HCT116 (cell line): ENCODE data around the gene TMEM134. TPM values are rescaled to one million over a fixed set of nuclear protein-coding genes. Genes with fewer than 3 reads are reported as not detected.

Experiments
- ATAC-seq: fragments of 200-7000 bp; cut with Tn5 transposase; 2 replicates; pipeline ENCODE4 v1.9.1; 2020; ENCODE audit warnings: mild to moderate bottlenecking, moderate library complexity
- BruUV-seq: library from RNA; stranded (reverse); fragments of 400-500 nt; replicated peaks from 2 replicates; lab custom pipeline; 2021; lab: Mats Ljungman, UMichigan
- CTCF ChIA-PET: fragments of 300-600 bp; sonication (Branson Sonifier 250); formaldehyde crosslinking; loops from one replicate; lab custom pipeline; 2021; ENCODE audit warnings: antibody characterized with exemption; lab: Charles Lee
- POLR2A ChIA-PET: fragments of 300-600, 350-600 bp; sonication (Branson Sonifier 250); formaldehyde crosslinking; loops from one replicate; lab custom pipeline; 2021; ENCODE audit warnings: antibody characterized with exemption; lab: Charles Lee
- RAD21 ChIA-PET, 2 experiments: fragments of 300-600 bp; sonication (Branson Sonifier 250); formaldehyde crosslinking; loops; one replicate each; lab custom pipeline; 2023; ENCODE audit warnings: low total read pairs in 2 of 2; ENCODE audit not compliant: uncharacterized antibody in 2 of 2, unreplicated experiment in 2 of 2, low non-redundant PET in 1 of 2; lab: Charles Lee
- DNase-seq: peaks from one replicate; pipeline ENCODE4 v3.0.0-alpha.2; 2010; ENCODE audit warnings: low read depth, low spot score
- H2AFZ ChIP-seq: fragments of 200-600 bp; shearing (Covaris generic), sonication (generic); 2 replicates; pipeline ENCODE4 v1.6.1; 2017; ENCODE audit warnings: low read depth, mixed run types, mixed read lengths, antibody characterized with exemption, low read length; ENCODE audit not compliant: poor library complexity, severe bottlenecking
- H3K27ac ChIP-seq: 2 replicates; pipeline ENCODE4 v1.5.1; 2012; ENCODE audit warnings: low read depth, low read length
- H3K27me3 ChIP-seq: fragments of 200-600 bp; sonication (generic); 2 replicates; pipeline ENCODE4 v1.6.1; 2016; ENCODE audit warnings: mixed run types, low read length, mixed read lengths; ENCODE audit not compliant: insufficient read depth
- H3K36me3 ChIP-seq, 2 experiments: fragments of 200-500 bp in 1 of 2; fragments of 200-600 bp in 1 of 2; sonication (Bioruptor generic) in 1 of 2; sonication (generic) in 1 of 2; 2 replicates each; pipeline versions ENCODE4 v1.5.1 to v1.6.1; 2014 to 2016; ENCODE audit warnings: low read length in 2 of 2, inconsistent platforms in 1 of 2, mixed read lengths in 1 of 2, mixed run types in 1 of 2; ENCODE audit not compliant: insufficient read depth in 2 of 2, control insufficient read depth in 1 of 2
- H3K4me1 ChIP-seq, 2 experiments: fragments of 200-600 bp in 1 of 2; sonication (generic) in 1 of 2; 2 replicates each; pipeline versions ENCODE4 v1.5.1 to v1.6.1; 2012 to 2017; ENCODE audit warnings: low read length in 2 of 2, inconsistent platforms in 1 of 2, mild to moderate bottlenecking in 1 of 2, mixed read lengths in 1 of 2, mixed run types in 1 of 2, moderate library complexity in 1 of 2; ENCODE audit not compliant: insufficient read depth in 2 of 2, control insufficient read depth in 1 of 2
- H3K4me2 ChIP-seq: fragments of 200-600 bp; sonication (generic); 2 replicates; pipeline ENCODE4 v1.6.1; 2017; ENCODE audit warnings: mixed run types, low read length, mixed read lengths
- H3K4me3 ChIP-seq, 2 experiments: fragments of 200-600 bp in 1 of 2; sonication (generic) in 1 of 2; replicated peaks in 1 of 2; 2 replicates each; pipeline ENCODE4 v1.5.1; 2011 to 2016; ENCODE audit warnings: low read length in 2 of 2, control low read depth in 1 of 2, low read depth in 1 of 2, mild to moderate bottlenecking in 1 of 2, mixed read lengths in 1 of 2, mixed run types in 1 of 2
- H3K79me2 ChIP-seq: fragments of 200-600 bp; sonication (generic); 2 replicates; pipeline ENCODE4 v1.6.1; 2017; ENCODE audit warnings: mild to moderate bottlenecking, mixed run types, low read length, moderate library complexity, mixed read lengths; ENCODE audit not compliant: insufficient read depth
- H3K9ac ChIP-seq: fragments of 200-600 bp; sonication (generic); 2 replicates; pipeline ENCODE4 v1.6.1; 2016; ENCODE audit warnings: low read length, mixed read lengths
- H3K9me2 ChIP-seq: fragments of 200-600 bp; sonication (generic), shearing (Covaris generic); 2 replicates; pipeline ENCODE4 v1.6.1; 2017; ENCODE audit warnings: mixed run types, mild to moderate bottlenecking, moderate library complexity; ENCODE audit not compliant: insufficient read depth
- H3K9me3 ChIP-seq, 2 experiments: fragments of 200-500 bp in 1 of 2; fragments of 200-600 bp in 1 of 2; sonication (Bioruptor generic) in 1 of 2; sonication (generic) in 1 of 2; 2 replicates each; pipeline ENCODE4 v1.6.1; 2014 to 2017; ENCODE audit warnings: low read length in 2 of 2, mixed read lengths in 2 of 2, inconsistent platforms in 1 of 2, low read depth in 1 of 2, mild to moderate bottlenecking in 1 of 2, mixed run types in 1 of 2, moderate library complexity in 1 of 2; ENCODE audit not compliant: control insufficient read depth in 1 of 2, insufficient read depth in 1 of 2
- H4K20me1 ChIP-seq: fragments of 200-600 bp; sonication (generic), shearing (Covaris generic); 2 replicates; pipeline ENCODE4 v1.6.1; 2017; ENCODE audit warnings: mixed run types, mild to moderate bottlenecking, moderate library complexity; ENCODE audit not compliant: insufficient read depth
- CBX3 ChIP-seq: IDR thresholded peaks from 2 replicates; pipeline ENCODE4 v1.6.1; 2012; ENCODE audit warnings: low read depth
- ELF1 ChIP-seq: IDR thresholded peaks from 2 replicates; pipeline ENCODE4 v1.6.1; 2012; ENCODE audit warnings: low read depth, borderline replicate concordance
- FOSL1 ChIP-seq: IDR thresholded peaks from 2 replicates; pipeline ENCODE4 v1.6.1; 2012; ENCODE audit warnings: low read depth
- POLR2AphosphoS5 ChIP-seq: IDR thresholded peaks from 2 replicates; pipeline ENCODE4 v1.6.1; 2011; ENCODE audit warnings: mild to moderate bottlenecking, low read depth, low read length, moderate library complexity
- RAD21 ChIP-seq: IDR thresholded peaks from 2 replicates; pipeline ENCODE4 v1.6.1; 2012; ENCODE audit warnings: low read depth, mild to moderate bottlenecking
- SIN3A ChIP-seq: IDR thresholded peaks from 2 replicates; pipeline ENCODE4 v1.6.1; 2012; ENCODE audit warnings: low read depth
- SP1 ChIP-seq: IDR thresholded peaks from 2 replicates; pipeline ENCODE4 v1.6.1; 2012; ENCODE audit warnings: low read depth
- YY1 ChIP-seq: IDR thresholded peaks from 2 replicates; pipeline ENCODE4 v1.6.1; 2011; ENCODE audit warnings: low read length, low read depth, moderate library complexity, mild to moderate bottlenecking; ENCODE audit not compliant: insufficient replicate concordance; ENCODE audit errors: extremely low read depth
- ZNF274 ChIP-seq: fragments of 200-500 bp; sonication (Bioruptor generic); IDR thresholded peaks from 2 replicates; pipeline ENCODE4 v1.6.1; 2014; ENCODE audit warnings: mild to moderate bottlenecking, low read depth, low read length, inconsistent platforms
- intact Hi-C: fragments of 100-400 bp; cut with micrococcal nuclease; formaldehyde crosslinking; loops from 2 replicates; pipeline ENCODE4 v1.10.0; 2022
- total RNA-seq: library from RNA; stranded (reverse); gene quantifications from one replicate; pipeline ENCODE4 v1.2.1, GENCODE V29; 2021; ENCODE audit not compliant: unreplicated experiment
- TF ChIP-seq, protein P1 (sequence below): IDR thresholded peaks from 2 replicates; pipeline ENCODE4 v1.6.1; 2012; ENCODE audit warnings: low read depth

TMEM134 gene
- total RNA-seq, 1 experiment from 2014 or later, result 44.2 TPM

DNA sequence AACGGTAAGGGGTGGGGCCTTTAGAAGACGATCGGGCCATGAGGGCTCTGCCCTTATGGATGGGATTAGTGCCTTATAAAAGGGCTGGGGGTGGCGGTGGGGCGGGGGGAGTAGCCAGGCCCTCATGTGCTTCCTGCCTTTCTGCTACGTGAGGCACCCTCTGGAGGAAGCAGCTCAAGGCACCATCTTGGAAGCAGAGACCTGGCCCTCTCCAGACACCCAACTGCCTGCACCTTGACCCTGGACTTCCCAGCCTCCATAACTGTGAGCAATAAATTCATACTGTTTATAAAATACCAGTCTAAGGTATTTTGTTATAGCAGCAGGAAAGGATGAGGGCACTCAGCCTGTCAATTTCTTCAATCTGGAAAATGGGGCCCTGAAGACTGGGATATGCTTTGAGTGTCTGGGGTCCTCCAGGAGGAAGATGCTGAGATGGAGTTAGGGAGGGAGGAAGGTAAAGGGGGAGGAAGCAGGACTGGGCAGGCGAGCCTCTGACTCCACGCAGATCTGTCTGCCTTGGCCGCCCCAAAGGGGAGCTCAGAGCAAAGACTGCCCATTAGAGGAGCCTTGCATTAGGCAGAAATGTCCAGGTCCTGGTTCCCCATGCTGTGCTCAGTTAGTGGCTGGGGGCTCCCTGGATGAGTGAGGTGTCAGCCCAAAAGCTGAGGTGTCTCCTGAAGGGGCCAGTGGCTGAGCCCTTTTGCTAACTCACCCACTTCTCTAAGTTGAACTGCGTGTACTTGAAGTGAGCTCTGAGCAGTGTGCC, 48.9 kb upstream of the TMEM134 start:
- no peak for TF ChIP-seq RAD21
- no peak for TF ChIP-seq ZNF274
- TF ChIP-seq CBX3, result no peak
- Histone ChIP-seq H3K9me3 (no peaks in the 10 kb centered on the region), H3K9me2 (no peaks in the 10 kb centered on the region), H2AFZ (no peak overlapping the region), H3K4me1 (no peaks in the 10 kb centered on the region), H3K27me3 (no peaks in the 10 kb centered on the region), H3K79me2 (no peaks in the 10 kb centered on the region), H3K9ac (no peak overlapping the region), H3K4me3 (no peak overlapping the region), H3K36me3 (no peaks in the 10 kb centered on the region), H3K27ac (no peak overlapping the region), H3K4me2 (no peak overlapping the region), H4K20me1 (no peaks in the 10 kb centered on the region)
- DNase-seq, result no peak
- no peak for ATAC-seq
- RAD21 ChIA-PET, result no interaction called here
- BruUV-seq, result no TSS peak
- intact Hi-C loops, result no loop called here
- CTCF ChIA-PET, result interaction anchor here (0.7 kb wide), 1 partner anchor 339 kb away, joined by 4 read pairs; no protein-coding TSS in a partner anchor
- POLR2A ChIA-PET, result no interaction called here

DNA sequence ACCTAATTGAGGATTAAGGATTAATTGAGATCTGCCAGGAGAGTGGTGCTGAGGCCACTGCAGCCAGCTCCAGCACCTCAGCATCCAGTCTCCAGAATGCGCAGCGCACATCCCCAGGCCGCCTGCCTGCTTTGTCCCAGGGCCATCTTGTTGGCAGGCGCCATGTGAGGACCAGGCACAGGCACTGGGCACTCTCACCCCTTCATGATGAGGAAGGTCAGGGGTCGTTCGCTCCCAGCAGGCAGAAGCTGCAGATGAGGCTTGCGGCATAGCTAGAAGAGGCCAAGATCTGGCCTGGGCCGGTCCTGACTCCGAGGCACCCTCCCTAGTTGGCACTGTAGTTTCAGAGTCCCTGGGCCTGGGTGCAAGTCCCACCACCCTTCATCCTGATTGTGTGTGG, 47.8 kb upstream of the TMEM134 start:
- ChIA-PET POLR2A (no interaction called here), CTCF (no interaction called here), RAD21 (no interaction called here)
- H3K27me3 ChIP-seq, result no peaks in the 10 kb centered on the region
- H3K9me3 ChIP-seq, result no peaks in the 10 kb centered on the region
- H3K4me3 ChIP-seq, result no peak overlapping the region
- no peaks in the 10 kb centered on the region for H3K79me2 ChIP-seq
- TF ChIP-seq FOSL1, result no peak
- TF ChIP-seq RAD21, result no peak
- TF ChIP-seq SIN3A, result no peak
- no peak for TF ChIP-seq YY1
- TF ChIP-seq, protein P1, sequence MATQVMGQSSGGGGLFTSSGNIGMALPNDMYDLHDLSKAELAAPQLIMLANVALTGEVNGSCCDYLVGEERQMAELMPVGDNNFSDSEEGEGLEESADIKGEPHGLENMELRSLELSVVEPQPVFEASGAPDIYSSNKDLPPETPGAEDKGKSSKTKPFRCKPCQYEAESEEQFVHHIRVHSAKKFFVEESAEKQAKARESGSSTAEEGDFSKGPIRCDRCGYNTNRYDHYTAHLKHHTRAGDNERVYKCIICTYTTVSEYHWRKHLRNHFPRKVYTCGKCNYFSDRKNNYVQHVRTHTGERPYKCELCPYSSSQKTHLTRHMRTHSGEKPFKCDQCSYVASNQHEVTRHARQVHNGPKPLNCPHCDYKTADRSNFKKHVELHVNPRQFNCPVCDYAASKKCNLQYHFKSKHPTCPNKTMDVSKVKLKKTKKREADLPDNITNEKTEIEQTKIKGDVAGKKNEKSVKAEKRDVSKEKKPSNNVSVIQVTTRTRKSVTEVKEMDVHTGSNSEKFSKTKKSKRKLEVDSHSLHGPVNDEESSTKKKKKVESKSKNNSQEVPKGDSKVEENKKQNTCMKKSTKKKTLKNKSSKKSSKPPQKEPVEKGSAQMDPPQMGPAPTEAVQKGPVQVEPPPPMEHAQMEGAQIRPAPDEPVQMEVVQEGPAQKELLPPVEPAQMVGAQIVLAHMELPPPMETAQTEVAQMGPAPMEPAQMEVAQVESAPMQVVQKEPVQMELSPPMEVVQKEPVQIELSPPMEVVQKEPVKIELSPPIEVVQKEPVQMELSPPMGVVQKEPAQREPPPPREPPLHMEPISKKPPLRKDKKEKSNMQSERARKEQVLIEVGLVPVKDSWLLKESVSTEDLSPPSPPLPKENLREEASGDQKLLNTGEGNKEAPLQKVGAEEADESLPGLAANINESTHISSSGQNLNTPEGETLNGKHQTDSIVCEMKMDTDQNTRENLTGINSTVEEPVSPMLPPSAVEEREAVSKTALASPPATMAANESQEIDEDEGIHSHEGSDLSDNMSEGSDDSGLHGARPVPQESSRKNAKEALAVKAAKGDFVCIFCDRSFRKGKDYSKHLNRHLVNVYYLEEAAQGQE, result no peak
- TF ChIP-seq SP1, result no peak
- TF ChIP-seq POLR2AphosphoS5, result no peak
- no peak for TF ChIP-seq ELF1
- H3K4me2 ChIP-seq, result no peak overlapping the region
- no peaks in the 10 kb centered on the region for H3K36me3 ChIP-seq
- intact Hi-C loops, result no loop called here
- DNase-seq, result no peak
- H3K27ac ChIP-seq, result no peak overlapping the region
- H3K9me2 ChIP-seq, result no peaks in the 10 kb centered on the region
- H3K9ac ChIP-seq, result no peak overlapping the region
- no peak for ATAC-seq
- no peak overlapping the region for H2AFZ ChIP-seq
- H4K20me1 ChIP-seq, result no peaks in the 10 kb centered on the region
- BruUV-seq, result no TSS peak
- no peaks in the 10 kb centered on the region for H3K4me1 ChIP-seq
